Stimulated activated CD8-positive, alpha-beta memory T cell treated with anti-CD3 and anti-CD28 coated beads, Interleukin-15, amount 100 ng/mL, for 4 hours (primary cell): ENCODE results near the gene PRLR.

Experiments
- DNase-seq, 2 donors: peaks; one replicate each; pipeline ENCODE4 v3.0.0-alpha.2; 2020; ENCODE audit warnings: low read depth in 2 of 2

Gene PRLR

GRCh38 chr5:35082530-35082929 lies 147.8 kb downstream of the PRLR start:
- no peak for DNase-seq

GRCh38 chr5:35081134-35081533 lies 149.2 kb downstream of the PRLR start:
- DNase-seq = no peak

DNA sequence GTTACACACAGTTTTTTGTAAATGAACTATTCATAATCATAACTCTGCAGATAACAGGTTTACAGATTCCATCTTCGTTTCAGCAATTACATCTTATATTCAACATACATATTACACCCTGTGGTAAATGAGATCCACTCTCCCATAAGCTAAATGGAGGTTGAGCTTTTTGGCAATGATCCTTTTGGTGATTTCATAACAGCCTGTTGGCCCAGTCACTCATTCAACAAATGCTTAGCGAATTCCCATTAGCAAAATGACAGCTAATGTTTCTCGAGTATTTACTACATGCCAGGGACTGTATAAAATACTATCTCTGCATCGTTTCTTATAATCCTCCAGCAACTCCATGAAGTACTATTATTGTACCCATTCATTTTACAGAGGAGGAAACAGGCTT lies 157.1 kb downstream of the PRLR start:
- DNase-seq = no peak

GRCh38 chr5:35069188-35069587 lies 161.1 kb downstream of the PRLR start:
- no peak for DNase-seq

DNA sequence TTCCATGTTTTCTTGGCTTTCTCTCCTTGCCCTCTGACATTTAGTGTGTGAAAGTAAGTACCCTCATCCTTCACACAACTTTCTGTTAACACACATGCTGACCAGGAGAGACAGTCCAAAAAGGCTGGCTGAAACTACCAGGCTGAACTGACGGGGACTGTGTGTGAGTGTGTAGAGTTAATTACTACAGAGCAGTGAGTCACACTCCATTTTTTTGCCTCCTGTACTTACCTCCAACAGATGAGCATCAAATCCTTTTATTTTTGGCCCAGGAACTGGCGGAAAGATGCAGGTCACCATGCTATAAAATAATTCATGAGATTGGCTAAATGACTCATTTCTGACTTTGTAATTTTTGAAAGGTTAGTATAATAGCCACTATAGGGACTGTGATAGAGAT lies 162.3 kb downstream of the PRLR start:
- DNase-seq = no peak

- no peak for DNase-seq
These were observed 164.0 kb downstream of the PRLR start for GRCh38 chr5:35066260-35066795.

GRCh38 chr5:35063414-35063813 lies 166.9 kb downstream of the PRLR start:
- DNase-seq = no peak

DNA sequence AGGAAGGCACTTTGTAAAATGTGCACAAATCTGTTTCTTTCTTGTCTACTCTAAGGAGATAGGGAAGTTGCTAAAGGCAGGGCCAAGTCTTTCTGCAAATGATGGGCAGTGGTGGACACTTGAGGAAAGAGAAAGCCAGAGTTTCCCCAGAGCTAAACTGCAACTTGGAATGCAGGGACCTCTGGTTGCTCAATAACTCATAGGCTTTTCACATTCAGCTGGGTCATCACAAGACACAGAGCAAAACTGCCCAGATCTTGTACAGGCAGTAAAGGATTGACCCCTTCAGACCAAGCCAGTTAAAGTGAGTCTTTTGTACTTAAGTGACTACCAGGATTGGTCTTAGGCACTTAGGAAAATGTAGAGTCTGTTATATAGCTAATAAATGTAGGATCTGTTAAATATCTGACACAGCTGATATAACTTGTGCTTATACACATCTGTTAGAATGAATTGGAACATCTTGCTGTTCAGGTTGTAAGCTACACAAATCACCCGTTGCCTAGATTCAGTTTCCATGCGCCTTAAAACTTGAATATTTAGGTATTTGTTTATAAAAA lies 169.0 kb downstream of the PRLR start:
- no peak for DNase-seq

DNA sequence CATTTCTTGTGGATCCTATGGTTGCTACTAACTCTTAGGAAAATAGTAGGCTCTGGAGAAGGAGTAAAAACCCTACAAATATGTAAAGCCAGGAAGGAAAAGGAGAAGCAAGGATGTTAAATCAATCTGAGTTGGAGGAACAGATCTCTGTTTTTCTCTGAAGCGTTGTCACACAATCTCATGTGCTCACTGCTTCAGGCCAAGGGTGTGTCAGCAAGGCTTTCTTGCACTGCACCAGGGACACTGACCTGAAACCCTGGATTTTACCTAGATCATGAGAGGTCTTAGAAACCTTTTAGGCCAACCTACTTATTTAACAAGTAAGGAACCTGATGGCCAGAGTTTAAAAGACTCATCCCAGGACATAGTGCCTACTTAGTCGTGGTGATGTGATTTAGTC lies 170.1 kb downstream of the PRLR start:
- DNase-seq = no peak

DNA sequence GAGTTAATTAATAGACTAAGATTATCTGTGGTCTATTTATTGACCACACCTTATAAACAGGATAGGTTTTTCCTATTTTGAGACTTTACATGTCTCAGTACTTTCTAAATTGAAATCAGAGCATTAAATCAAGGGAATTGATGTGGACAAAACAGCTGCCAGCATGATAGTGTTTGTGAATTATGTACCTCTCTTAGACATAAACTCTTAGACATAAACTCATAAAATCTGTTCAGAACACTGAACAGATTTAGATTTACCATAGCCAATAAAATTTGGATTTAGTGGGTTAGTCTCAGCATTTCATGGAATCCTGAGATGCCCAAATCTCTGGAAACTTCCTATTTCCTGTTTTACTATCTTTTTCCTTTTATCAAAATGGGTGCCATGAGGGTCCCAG lies 171.0 kb downstream of the PRLR start:
- no peak for DNase-seq

DNA sequence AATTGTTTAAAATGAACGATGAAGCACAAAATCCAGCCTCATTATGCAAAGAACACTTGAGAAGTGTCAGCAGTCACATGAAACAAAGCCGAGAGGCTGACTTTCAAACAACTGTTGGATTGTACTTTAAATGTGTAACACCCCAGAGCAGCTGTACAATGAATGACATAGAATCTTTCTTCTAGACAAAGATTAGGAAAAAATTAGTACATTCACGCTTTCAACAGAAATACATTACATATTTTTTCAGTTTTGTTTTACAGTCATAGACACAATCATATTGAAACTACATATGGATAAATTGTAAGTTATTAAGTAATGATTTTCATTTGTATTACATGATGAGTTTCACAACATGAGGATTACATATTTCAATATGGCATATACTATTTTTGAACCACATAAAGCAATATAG lies 171.9 kb downstream of the PRLR start:
- DNase-seq = no peak

DNA sequence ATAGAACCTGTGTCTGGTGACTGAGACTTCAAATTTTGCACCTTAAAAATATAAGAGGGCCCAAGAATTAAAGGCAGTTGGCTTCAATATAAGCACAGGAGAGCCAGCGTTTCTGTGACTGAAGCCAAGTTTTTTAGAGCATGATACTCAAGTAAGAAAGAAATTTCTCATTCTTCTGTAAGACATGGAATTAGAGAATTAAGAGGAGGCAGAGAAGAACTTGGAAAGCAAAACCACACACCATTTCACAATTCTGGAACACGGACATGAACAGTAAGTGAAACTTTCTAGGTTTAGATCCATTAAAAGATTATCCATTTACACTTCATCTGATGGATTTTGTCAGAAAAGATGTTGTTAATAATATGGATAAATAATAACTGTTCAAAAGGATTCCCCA lies 173.6 kb downstream of the PRLR start:
- no peak for DNase-seq

DNA sequence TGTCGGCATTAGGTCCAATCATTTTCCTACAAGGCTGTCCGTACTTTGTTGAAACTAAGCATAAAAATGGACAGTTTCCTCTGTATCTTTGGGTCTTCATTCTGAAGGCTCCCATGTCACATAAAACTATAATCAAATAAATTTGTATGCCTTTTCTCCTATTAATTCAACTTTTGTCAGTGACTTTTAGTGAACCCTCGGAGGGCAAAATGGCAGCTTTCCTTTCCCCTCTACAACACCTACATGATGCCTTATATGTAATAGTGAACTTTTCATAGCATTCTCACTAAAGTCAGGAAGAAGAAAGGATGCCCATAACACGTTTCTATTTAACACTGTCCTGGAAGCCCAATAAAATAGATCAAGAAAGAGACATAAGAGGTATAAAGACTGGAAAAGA lies 177.4 kb downstream of the PRLR start:
- DNase-seq = no peak

DNA sequence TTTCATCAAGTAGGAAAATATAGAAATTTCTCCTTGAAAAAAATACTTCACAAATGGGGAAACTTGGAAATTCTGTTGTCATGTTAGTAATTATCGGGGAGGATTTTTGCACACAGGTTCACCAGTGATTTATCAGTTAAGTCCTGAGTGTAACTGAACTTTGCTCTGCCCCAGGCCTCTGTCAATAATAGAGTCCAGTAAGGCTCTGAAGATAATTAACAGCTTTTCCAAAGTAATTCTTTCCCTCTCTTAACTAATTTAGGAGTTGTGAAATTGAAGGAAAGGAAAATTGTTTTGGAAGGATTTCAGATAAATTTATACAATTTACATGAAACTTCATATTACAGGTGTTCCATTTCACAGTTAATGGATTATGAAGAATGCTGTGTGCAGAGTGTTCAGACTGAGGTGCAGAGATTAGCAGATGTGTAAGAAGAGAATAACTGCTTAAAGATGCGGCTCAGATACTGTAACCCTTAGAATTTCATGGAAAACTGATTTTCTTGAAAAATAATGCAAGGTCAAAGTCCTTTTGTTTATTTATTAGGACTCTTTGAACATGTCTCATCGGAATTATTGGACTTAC lies 179.7 kb downstream of the PRLR start:
- no peak for DNase-seq

DNA sequence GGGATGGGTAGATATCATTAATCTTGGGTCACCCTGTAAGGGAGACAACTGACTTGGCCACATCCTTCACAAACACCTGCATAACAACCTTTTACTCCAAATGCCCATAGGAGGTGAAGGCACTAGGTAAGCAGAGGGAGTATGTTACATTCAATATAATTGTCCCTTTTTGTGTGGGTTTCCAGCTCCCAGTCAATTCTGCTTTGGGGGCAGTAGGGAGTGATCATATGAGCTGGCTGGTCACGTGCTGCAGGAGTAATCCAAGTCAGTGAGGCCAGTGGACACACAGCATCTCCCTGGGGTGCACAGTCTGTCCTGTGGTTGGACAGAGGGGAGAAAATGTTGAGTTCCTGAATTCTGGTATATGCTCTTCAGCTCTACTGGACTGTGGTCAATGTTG lies 181.4 kb downstream of the PRLR start:
- DNase-seq = no peak

DNA sequence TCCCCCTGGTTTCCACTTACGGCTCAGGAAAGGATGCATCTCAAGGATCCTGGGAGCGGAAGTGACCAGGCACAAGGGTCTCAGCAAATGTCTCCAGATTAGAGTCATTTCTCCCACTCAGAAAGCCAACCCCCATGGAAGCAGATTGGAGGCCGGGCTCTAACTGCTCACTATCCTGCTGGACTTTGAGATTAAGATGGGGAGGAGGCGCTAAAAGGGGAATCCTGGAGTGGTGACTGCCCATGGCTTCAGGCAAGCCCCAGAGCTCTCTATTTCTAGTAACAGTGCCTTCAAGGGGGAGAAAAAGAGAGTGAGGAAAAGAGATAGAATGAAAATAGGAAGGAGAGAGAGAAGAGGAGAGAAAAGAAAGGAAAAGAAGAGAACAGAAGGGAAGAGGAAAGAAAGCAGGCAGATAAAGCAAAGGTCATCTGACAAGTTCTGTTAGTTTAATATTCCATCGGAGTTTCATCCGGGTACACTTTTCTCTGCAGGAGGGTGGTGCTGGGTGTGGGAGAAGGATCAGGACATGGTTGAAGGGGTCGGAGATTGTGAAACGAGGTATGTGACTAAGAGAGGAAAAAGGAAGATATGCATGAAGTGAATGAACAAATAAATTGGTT lies 182.4 kb downstream of the PRLR start, which contains the start of gene AGXT2:
Gene AGXT2, minus strand, starts transcription at position 165 of the 620 bp plus-strand sequence. Its CDS starts 57 bp downstream, at position 108.
- no peak for DNase-seq

- no peak for DNase-seq
These were observed 183.5 kb downstream of the PRLR start for GRCh38 chr5:35046774-35047173.

GRCh38 chr5:35045280-35045679 lies 185.0 kb downstream of the PRLR start:
- no peak for DNase-seq

DNA sequence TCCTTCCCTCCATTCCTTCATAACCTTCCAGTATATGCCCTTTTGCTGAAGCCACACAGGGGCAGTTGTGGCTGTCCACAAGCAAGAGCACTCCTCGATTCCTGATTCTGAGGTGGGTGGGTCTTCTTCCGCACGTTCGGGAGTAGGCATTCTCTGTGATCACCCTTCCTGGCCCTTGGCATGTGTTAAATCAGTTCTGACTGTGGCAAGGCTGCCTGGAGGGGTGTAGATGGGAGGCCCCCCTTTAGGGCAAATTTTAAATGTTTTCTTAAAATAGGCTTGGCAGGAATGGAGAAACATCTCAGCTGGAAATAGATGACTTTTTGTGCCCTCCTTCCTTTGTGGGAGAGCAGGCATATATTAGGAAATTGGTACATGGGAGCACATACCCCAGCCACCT lies 185.6 kb downstream of the PRLR start:
- no peak for DNase-seq

DNA sequence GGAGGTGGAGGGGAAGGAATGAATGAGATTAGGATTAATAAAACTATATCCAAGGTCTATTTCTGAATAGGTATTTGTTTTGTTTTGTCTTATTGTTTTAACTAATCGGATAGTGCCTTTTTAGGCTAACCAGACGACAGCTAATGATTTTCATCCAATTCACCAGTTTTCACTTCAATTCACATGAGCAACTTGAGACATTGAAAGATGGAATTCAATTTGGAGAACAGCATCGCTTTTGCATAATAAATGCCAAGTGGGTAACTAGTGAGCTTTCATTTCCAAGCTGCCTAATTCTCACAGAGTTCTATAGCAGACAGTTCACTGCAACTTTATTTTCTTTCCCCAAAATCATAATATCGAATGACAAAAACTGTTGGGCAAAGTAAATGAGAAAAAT lies 187.5 kb downstream of the PRLR start:
- DNase-seq = no peak

DNA sequence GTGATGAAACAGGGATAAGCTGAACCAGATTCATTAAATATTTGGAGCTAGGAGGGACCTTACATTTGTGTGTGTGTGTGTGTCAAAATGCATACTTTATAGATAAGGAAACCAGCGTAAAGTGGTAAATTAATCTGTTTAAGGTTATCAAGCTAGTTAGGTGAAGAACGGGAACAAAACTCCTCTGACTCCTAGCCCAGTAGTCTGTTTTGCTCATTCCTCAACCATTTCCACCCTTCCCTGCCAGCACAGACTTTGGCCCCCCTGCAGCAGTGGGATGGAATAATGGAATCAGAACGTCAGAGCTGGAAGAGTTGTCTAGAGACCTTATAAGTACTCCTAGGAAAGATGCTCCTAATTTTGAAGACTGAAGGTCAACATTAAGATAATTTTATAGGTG lies 189.0 kb downstream of the PRLR start:
- DNase-seq = no peak

DNA sequence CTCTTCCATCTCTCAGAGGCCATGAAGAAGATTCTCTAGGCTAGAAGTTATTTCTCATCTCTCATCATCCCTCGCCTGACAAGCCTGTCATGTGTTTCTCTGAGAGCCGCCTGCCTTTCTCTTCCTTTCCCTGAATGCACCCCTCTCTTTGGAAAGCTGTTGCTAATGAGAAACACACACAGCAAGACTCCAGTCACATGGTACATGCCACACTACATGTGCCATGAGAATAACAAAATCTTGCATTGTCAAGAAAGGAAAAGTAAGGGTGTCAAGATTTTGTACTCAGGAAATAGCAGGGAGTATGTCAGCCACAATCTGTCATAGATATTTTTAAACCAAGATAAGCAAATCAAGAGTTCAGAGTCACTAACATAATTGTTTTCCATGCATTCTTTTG lies 191.4 kb downstream of the PRLR start:
- DNase-seq = no peak

DNA sequence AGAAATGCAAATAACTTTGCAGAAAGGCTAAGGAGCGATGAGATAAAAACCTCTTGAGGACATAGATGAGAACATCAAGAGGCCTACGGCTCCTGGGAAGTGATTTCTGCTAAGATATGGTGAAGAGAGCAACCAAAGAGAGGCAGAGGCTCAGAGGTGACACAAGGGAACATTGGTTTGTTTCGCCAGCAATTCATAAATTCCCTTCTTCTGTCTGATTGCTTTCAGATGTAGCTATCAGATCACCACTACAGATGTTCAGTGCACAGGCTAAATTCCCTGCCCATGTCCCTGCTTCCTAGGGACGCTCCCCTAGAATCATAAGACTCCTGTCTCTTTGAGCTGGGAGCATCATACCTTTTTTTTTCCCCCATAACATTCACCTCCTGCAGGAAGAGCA lies 193.8 kb downstream of the PRLR start:
- DNase-seq = no peak
